Neural progenitor cell (in vitro differentiated cells): ENCODE results near the gene CHMP6. TPM values are rescaled to one million over a fixed set of nuclear protein-coding genes. Genes with fewer than 3 reads are reported as not detected.

ENCODE experiments used
- DNase-seq: peaks from one replicate; pipeline ENCODE4 v3.0.0-alpha.2; 2016; ENCODE audit warnings: low spot score
- H2AFZ ChIP-seq: fragments of 200-600 bp; sonication (generic); replicated peaks from 2 replicates; pipeline ENCODE4 v1.6.1; 2016; ENCODE audit warnings: antibody characterized with exemption
- H3F3A ChIP-seq: fragments of 200-600 bp; sonication (generic); 2 replicates; pipeline ENCODE4 v1.6.1; 2016; ENCODE audit warnings: antibody characterized with exemption, low read depth
- H3K27ac ChIP-seq: fragments of 200-600 bp; sonication (generic); 2 replicates; pipeline ENCODE4 v1.5.1; 2016; ENCODE audit warnings: mild to moderate bottlenecking
- H3K27me3 ChIP-seq: fragments of 200-600 bp; sonication (generic); 2 replicates; pipeline ENCODE4 v1.6.1; 2016; ENCODE audit warnings: mild to moderate bottlenecking, moderate library complexity
- H3K36me3 ChIP-seq: fragments of 200-600 bp; sonication (generic); 2 replicates; pipeline ENCODE4 v1.5.1; 2016
- H3K4me1 ChIP-seq: fragments of 200-600 bp; sonication (generic); 2 replicates; pipeline ENCODE4 v1.6.1; 2016; ENCODE audit warnings: mixed run types
- H3K4me2 ChIP-seq: fragments of 200-600 bp; sonication (generic); 2 replicates; pipeline ENCODE4 v1.6.1; 2016
- H3K4me3 ChIP-seq: fragments of 200-600 bp; sonication (generic); 2 replicates; pipeline ENCODE4 v1.5.1; 2016
- H3K79me2 ChIP-seq: fragments of 200-600 bp; sonication (generic); 2 replicates; pipeline ENCODE4 v1.6.1; 2016; ENCODE audit warnings: low read depth
- H3K9ac ChIP-seq: fragments of 200-600 bp; sonication (generic); 2 replicates; pipeline ENCODE4 v1.6.1; 2016
- H3K9me3 ChIP-seq: fragments of 200-600 bp; sonication (generic); 2 replicates; pipeline ENCODE4 v1.5.1; 2016; ENCODE audit warnings: low read depth
- H4K20me1 ChIP-seq: fragments of 200-600 bp; sonication (generic); 2 replicates; pipeline ENCODE4 v1.6.1; 2016; ENCODE audit warnings: low read depth
- H3K27ac Mint-ChIP-seq: 3 replicates; pipeline ENCODE4 v1.8.0; 2021; ENCODE audit warnings: mixed read lengths
- H3K27me3 Mint-ChIP-seq: 2 replicates; pipeline ENCODE4 v1.8.0; 2022; ENCODE audit warnings: low read depth, mild to moderate bottlenecking, inconsistent platforms, moderate library complexity, mixed read lengths; ENCODE audit not compliant: insufficient read depth
- H3K36me3 Mint-ChIP-seq: 3 replicates; pipeline ENCODE4 v1.8.0; 2021; ENCODE audit warnings: mixed read lengths
- H3K4me1 Mint-ChIP-seq: 3 replicates; pipeline ENCODE4 v1.8.0; 2021; ENCODE audit warnings: mixed read lengths
- H3K4me3 Mint-ChIP-seq: 3 replicates; pipeline ENCODE4 v1.8.0; 2021; ENCODE audit warnings: mild to moderate bottlenecking, moderate library complexity, mixed read lengths
- H3K9me3 Mint-ChIP-seq: 3 replicates; pipeline ENCODE4 v1.8.0; 2020; ENCODE audit warnings: mixed read lengths
- CTCF ChIP-seq: fragments of 200-600 bp; sonication (generic); IDR thresholded peaks from 2 replicates; pipeline ENCODE4 v1.5.1; 2017; ENCODE audit warnings: antibody characterized with exemption, mild to moderate bottlenecking
- EZH2 ChIP-seq: fragments of 200-600 bp; sonication (generic); IDR thresholded peaks from 2 replicates; pipeline ENCODE4 v1.6.1; 2017; ENCODE audit warnings: antibody characterized with exemption, mild to moderate bottlenecking, moderate library complexity
- EZH2phosphoT487 ChIP-seq: fragments of 200-600 bp; sonication (generic); IDR thresholded peaks from 2 replicates; pipeline ENCODE4 v1.6.1; 2017; ENCODE audit warnings: antibody characterized with exemption
- total RNA-seq: library from RNA; depleted of rRNA; stranded (reverse); fragments of >200 nt; gene quantifications from 2 replicates; pipeline ENCODE4 v1.2.3, GENCODE V29; 2015; ENCODE audit warnings: low replicate concordance

The CHMP6 gene
- total RNA-seq, 1 donor from 2014 or later: 11.5 TPM

GRCh38 chr17:81021531-81022343 lies 30.1 kb downstream of the CHMP6 start:
- Histone ChIP-seq H3K9me3 (peaks cover 1% of the 10 kb centered on the region), H3K4me3 (no peak overlapping the region), H3K4me1 (peaks cover 23% of the 10 kb centered on the region), H3K4me2 (no peak overlapping the region), H3K27ac (no peak overlapping the region), H3K27me3 (peaks cover 11% of the 10 kb centered on the region), H2AFZ (no peak overlapping the region), H3K9ac (no peak overlapping the region), H3F3A (peaks cover 38% of the 10 kb centered on the region), H3K36me3 (no peaks in the 10 kb centered on the region), H4K20me1 (no peaks in the 10 kb centered on the region), H3K79me2 (no peaks in the 10 kb centered on the region)
- peaks cover 6% of the 10 kb centered on the region for H3K27me3 Mint-ChIP-seq
- TF ChIP-seq CTCF (no peak), EZH2phosphoT487 (no peak), EZH2 (no peak)
- H3K27ac Mint-ChIP-seq: peak overlapping the region; percentile 36
- peaks cover 2% of the 10 kb centered on the region for H3K36me3 Mint-ChIP-seq
- H3K4me1 Mint-ChIP-seq: peaks cover 50% of the 10 kb centered on the region
- peaks cover 3% of the 10 kb centered on the region for H3K9me3 Mint-ChIP-seq
- DNase-seq: no peak
- no peak overlapping the region for H3K4me3 Mint-ChIP-seq

GRCh38 chr17:81022344-81022676 lies 30.7 kb downstream of the CHMP6 start:
- no peaks in the 10 kb centered on the region for H3K79me2 ChIP-seq
- Mint-ChIP-seq H3K4me3 (no peak overlapping the region), H3K27ac (no peak overlapping the region), H3K27me3 (peaks cover 6% of the 10 kb centered on the region), H3K9me3 (no peaks in the 10 kb centered on the region), H3K36me3 (no peaks in the 10 kb centered on the region), H3K4me1 (peaks cover 56% of the 10 kb centered on the region)
- no peak overlapping the region for H3K4me3 ChIP-seq
- H3K27ac ChIP-seq: no peak overlapping the region
- TF ChIP-seq EZH2phosphoT487 (no peak), CTCF (no peak), EZH2 (no peak)
- H3F3A ChIP-seq: peaks cover 32% of the 10 kb centered on the region
- H3K9ac ChIP-seq: no peak overlapping the region
- H2AFZ ChIP-seq: no peak overlapping the region
- H3K27me3 ChIP-seq: peaks cover 11% of the 10 kb centered on the region
- no peaks in the 10 kb centered on the region for H4K20me1 ChIP-seq
- no peaks in the 10 kb centered on the region for H3K36me3 ChIP-seq
- no peak for DNase-seq
- H3K9me3 ChIP-seq: no peaks in the 10 kb centered on the region
- peaks cover 23% of the 10 kb centered on the region for H3K4me1 ChIP-seq
- H3K4me2 ChIP-seq: no peak overlapping the region

GRCh38 chr17:81025065-81025740 lies 33.6 kb downstream of the CHMP6 start:
- Histone ChIP-seq H3K9ac (no peak overlapping the region), H2AFZ (no peak overlapping the region), H3K27me3 (peaks cover 11% of the 10 kb centered on the region), H4K20me1 (no peaks in the 10 kb centered on the region), H3K79me2 (no peaks in the 10 kb centered on the region), H3K4me1 (peaks cover 9% of the 10 kb centered on the region), H3K4me3 (no peak overlapping the region), H3K4me2 (peak overlapping the region; percentile 11), H3K36me3 (no peaks in the 10 kb centered on the region), H3K27ac (no peak overlapping the region), H3K9me3 (no peaks in the 10 kb centered on the region), H3F3A (peaks cover 11% of the 10 kb centered on the region)
- H3K9me3 Mint-ChIP-seq: no peaks in the 10 kb centered on the region
- H3K4me1 Mint-ChIP-seq: peaks cover 45% of the 10 kb centered on the region
- no peak for DNase-seq
- no peaks in the 10 kb centered on the region for H3K36me3 Mint-ChIP-seq
- H3K27me3 Mint-ChIP-seq: peaks cover 7% of the 10 kb centered on the region
- H3K4me3 Mint-ChIP-seq: peak overlapping the region; percentile 52
- TF ChIP-seq EZH2phosphoT487 (no peak), EZH2 (no peak), CTCF (no peak)
- H3K27ac Mint-ChIP-seq: peak overlapping the region; percentile 90
